Keratinocyte (primary cell): ENCODE data around the gene PKNOX2. TPM values are rescaled to one million over a fixed set of nuclear protein-coding genes. Genes with fewer than 3 reads are reported as not detected.

ENCODE experiments used
- DNase-seq: peaks from one replicate; pipeline ENCODE4 v3.0.0-alpha.2; 2011; ENCODE audit warnings: low read depth, missing footprints, low spot score
- FAIRE-seq: peaks from 2 replicates; lab custom pipeline; 2011; peaks lifted over from hg19 to GRCh38; lab: Jason Lieb, UNC
- H2AFZ ChIP-seq: 2 replicates; pipeline ENCODE4 v1.6.0; 2012; ENCODE audit warnings: low read length, control low read depth, inconsistent platforms; ENCODE audit not compliant: control insufficient read depth
- H3K27ac ChIP-seq: 2 replicates; pipeline ENCODE4 v1.5.1; 2011; ENCODE audit warnings: low read length; ENCODE audit not compliant: control insufficient read depth, insufficient read depth
- H3K27me3 ChIP-seq: 3 replicates; pipeline ENCODE4 v1.6.0; 2011; ENCODE audit warnings: low read length; ENCODE audit not compliant: control insufficient read depth, insufficient read depth; ENCODE audit errors: extremely low read depth
- H3K36me3 ChIP-seq, 2 experiments: 2 replicates in 1 of 2; 3 replicates in 1 of 2; pipeline ENCODE4 v1.5.1; 2011; ENCODE audit warnings: low read length in 2 of 2, mild to moderate bottlenecking in 1 of 2; ENCODE audit not compliant: control insufficient read depth in 2 of 2, insufficient read depth in 2 of 2; ENCODE audit errors: extremely low read depth in 1 of 2
- H3K4me1 ChIP-seq: 3 replicates; pipeline ENCODE4 v1.5.1; 2011; ENCODE audit warnings: low read length; ENCODE audit not compliant: control insufficient read depth, insufficient read depth; ENCODE audit errors: extremely low read depth
- H3K4me2 ChIP-seq: 3 replicates; pipeline ENCODE4 v1.6.0; 2011; ENCODE audit warnings: low read depth, low read length; ENCODE audit not compliant: control insufficient read depth, insufficient read depth; ENCODE audit errors: extremely low read depth
- H3K4me3 ChIP-seq, 3 experiments: fragments of 200-600 bp in 1 of 3; sonication (generic) in 1 of 3; 2 replicates in 2 of 3; 3 replicates in 1 of 3; pipeline ENCODE4 v1.5.1; 2011 to 2016; ENCODE audit warnings: low read length in 3 of 3, mild to moderate bottlenecking in 3 of 3, control low read depth in 2 of 3, inconsistent platforms in 1 of 3, low read depth in 1 of 3, mixed read lengths in 1 of 3, mixed run types in 1 of 3, moderate library complexity in 1 of 3; ENCODE audit not compliant: control insufficient read depth in 2 of 3, insufficient read depth in 2 of 3; ENCODE audit errors: extremely low read depth in 1 of 3
- H3K79me2 ChIP-seq: 2 replicates; pipeline ENCODE4 v1.6.0; 2012; ENCODE audit warnings: low read length; ENCODE audit not compliant: control insufficient read depth, insufficient read depth
- H3K9ac ChIP-seq: 3 replicates; pipeline ENCODE4 v1.6.0; 2011; ENCODE audit warnings: low read length; ENCODE audit not compliant: control insufficient read depth, insufficient read depth; ENCODE audit errors: extremely low read depth
- H3K9me1 ChIP-seq: 3 replicates; pipeline ENCODE4 v1.6.0; 2011; ENCODE audit warnings: low read length; ENCODE audit not compliant: control insufficient read depth, insufficient read depth; ENCODE audit errors: extremely low read depth
- H3K9me3 ChIP-seq: 2 replicates; pipeline ENCODE4 v1.5.1; 2012; ENCODE audit warnings: low read depth, low read length; ENCODE audit not compliant: control insufficient read depth
- H4K20me1 ChIP-seq: 3 replicates; pipeline ENCODE4 v1.6.0; 2011; ENCODE audit warnings: low read length; ENCODE audit not compliant: control insufficient read depth, insufficient read depth; ENCODE audit errors: extremely low read depth
- EZH2 ChIP-seq: IDR thresholded peaks from one replicate; pipeline ENCODE4 v1.6.1; 2012; ENCODE audit warnings: inconsistent platforms, mild to moderate bottlenecking, low read length, moderate library complexity
- dilution Hi-C: fragments of 300-500 bp; cut with MboI; formaldehyde crosslinking; loops from one replicate; pipeline ENCODE4 v1.7.0; 2020; ENCODE audit warnings: low sequenced_read_pairs; ENCODE audit not compliant: extremely low pct_ligation_motif_present
- polyA plus RNA-seq, 5 experiments: library from polyadenylated mRNA; depleted of rRNA in 3 of 5; stranded (reverse) in 3 of 5; stranded (forward) in 1 of 5; unstranded in 1 of 5; fragments of >200 nt; gene quantifications; 1 replicate in 1 of 5; 2 replicates in 3 of 5; 3 replicates in 1 of 5; pipeline versions ENCODE4 v1.2.1 to v1.2.3, GENCODE V29; 2011 to 2012; ENCODE audit warnings: missing spikeins in 2 of 5, low read depth in 1 of 5, low replicate concordance in 1 of 5
- TF ChIP-seq, protein P1 (sequence below), 3 experiments: IDR thresholded peaks in 1 of 3; conservative IDR thresholded peaks in 1 of 3; optimal IDR thresholded peaks in 1 of 3; 2 replicates in 2 of 3; 3 replicates in 1 of 3; pipeline versions ENCODE3 to v1.5.1; 2011; ENCODE audit warnings: low read length in 3 of 3, mild to moderate bottlenecking in 3 of 3, moderate library complexity in 2 of 3, control low read depth in 1 of 3, inconsistent platforms in 1 of 3; ENCODE audit not compliant: insufficient read depth in 2 of 3; ENCODE audit errors: extremely low read depth in 1 of 3

The PKNOX2 gene
- polyA plus RNA-seq, 1 donor (not counting 4 experiments of a cell fraction or from before 2014, with no cell fraction given) = 0.05 TPM

DNA sequence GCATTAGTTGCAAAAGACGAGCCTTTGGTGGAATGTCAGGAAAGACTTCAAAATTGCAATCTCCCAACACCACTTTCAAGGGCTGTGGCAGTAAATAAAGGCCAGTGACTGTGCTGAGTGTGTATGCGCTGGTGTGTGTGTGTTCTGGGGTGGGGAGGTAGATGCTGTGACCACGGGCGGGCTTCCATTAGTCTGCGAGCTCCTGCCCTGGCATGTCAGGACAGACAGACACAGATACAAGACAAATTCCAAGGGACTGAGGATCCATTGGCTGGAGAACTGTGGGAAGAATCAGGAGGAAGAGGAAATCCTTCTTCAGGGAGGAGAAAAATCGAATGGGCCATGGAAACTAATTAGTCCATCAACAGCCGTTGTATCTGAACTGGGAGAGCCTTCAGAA is 248.0 kb downstream of the PKNOX2 start:
- dilution Hi-C loops = no loop called here
- TF ChIP-seq EZH2 = no peak
- TF ChIP-seq, protein P1, sequence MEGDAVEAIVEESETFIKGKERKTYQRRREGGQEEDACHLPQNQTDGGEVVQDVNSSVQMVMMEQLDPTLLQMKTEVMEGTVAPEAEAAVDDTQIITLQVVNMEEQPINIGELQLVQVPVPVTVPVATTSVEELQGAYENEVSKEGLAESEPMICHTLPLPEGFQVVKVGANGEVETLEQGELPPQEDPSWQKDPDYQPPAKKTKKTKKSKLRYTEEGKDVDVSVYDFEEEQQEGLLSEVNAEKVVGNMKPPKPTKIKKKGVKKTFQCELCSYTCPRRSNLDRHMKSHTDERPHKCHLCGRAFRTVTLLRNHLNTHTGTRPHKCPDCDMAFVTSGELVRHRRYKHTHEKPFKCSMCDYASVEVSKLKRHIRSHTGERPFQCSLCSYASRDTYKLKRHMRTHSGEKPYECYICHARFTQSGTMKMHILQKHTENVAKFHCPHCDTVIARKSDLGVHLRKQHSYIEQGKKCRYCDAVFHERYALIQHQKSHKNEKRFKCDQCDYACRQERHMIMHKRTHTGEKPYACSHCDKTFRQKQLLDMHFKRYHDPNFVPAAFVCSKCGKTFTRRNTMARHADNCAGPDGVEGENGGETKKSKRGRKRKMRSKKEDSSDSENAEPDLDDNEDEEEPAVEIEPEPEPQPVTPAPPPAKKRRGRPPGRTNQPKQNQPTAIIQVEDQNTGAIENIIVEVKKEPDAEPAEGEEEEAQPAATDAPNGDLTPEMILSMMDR (optimal IDR thresholded peaks at IDR 0.05 in 1 of 3, IDR thresholded peaks at IDR 0.05 in 1 of 3, conservative IDR thresholded peaks at IDR 0.05 in 1 of 3; ENCODE audit: extremely low read depth in 1 of 3, insufficient read depth in 2 of 3, low read length in 3 of 3) = no peak
- Histone ChIP-seq H4K20me1 (no peaks in the 10 kb centered on the region), H3K27me3 (no peaks in the 10 kb centered on the region), H3K36me3 (no peaks in the 10 kb centered on the region), H3K4me3 (no peak overlapping the region), H3K27ac (no peak overlapping the region), H3K4me2 (peak overlapping the region; percentile 43), H3K9me1 (no peaks in the 10 kb centered on the region), H3K9me3 (no peaks in the 10 kb centered on the region), H3K79me2 (no peaks in the 10 kb centered on the region), H3K9ac (no peak overlapping the region), H3K4me1 (peaks cover 42% of the 10 kb centered on the region), H2AFZ (peak overlapping the region; percentile 78)
- peak; percentile 65 for FAIRE-seq
- DNase-seq = peak; percentile 45

DNA sequence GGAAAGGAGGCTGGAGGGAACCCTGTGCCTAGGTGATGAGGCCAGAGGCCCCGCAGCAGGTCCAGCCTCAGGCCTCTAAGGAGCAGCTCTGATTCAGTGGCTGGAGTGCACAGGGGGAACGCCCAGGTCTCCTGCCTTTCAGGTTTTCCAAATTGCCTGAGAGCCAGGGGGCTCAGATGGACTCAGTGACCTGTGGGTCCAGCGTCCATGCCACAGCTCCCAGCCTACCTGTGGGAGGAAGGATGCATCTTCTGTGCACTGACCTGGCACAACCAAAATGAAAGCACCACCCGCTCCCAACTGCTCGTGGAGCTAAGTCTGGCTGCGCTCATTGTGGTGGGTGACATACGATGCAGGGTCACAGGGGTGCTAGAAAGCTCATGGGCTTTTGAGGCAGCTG is 248.7 kb downstream of the PKNOX2 start:
- TF ChIP-seq, protein P1 (optimal IDR thresholded peaks at IDR 0.05 in 1 of 3, IDR thresholded peaks at IDR 0.05 in 1 of 3, conservative IDR thresholded peaks at IDR 0.05 in 1 of 3; ENCODE audit: extremely low read depth in 1 of 3, insufficient read depth in 2 of 3, low read length in 3 of 3) = no peak
- no peak for TF ChIP-seq EZH2
- no peak for DNase-seq
- Histone ChIP-seq H3K27me3 (no peaks in the 10 kb centered on the region), H3K9me1 (no peaks in the 10 kb centered on the region), H3K4me2 (peak overlapping the region; percentile 43), H3K9me3 (no peaks in the 10 kb centered on the region), H3K36me3 (no peaks in the 10 kb centered on the region), H2AFZ (no peak overlapping the region), H3K79me2 (no peaks in the 10 kb centered on the region), H3K9ac (no peak overlapping the region), H3K4me3 (no peak overlapping the region), H3K4me1 (peaks cover 36% of the 10 kb centered on the region), H4K20me1 (no peaks in the 10 kb centered on the region), H3K27ac (no peak overlapping the region)
- no peak for FAIRE-seq
- dilution Hi-C loops = no loop called here
